Measurements from ENCODE around the gene MITF.
"Not testable (repeated sequence)": the region's sequence is repeated elsewhere in the genome, so short reads cannot be mapped to it uniquely, and the experiment has no call there.

DNA sequence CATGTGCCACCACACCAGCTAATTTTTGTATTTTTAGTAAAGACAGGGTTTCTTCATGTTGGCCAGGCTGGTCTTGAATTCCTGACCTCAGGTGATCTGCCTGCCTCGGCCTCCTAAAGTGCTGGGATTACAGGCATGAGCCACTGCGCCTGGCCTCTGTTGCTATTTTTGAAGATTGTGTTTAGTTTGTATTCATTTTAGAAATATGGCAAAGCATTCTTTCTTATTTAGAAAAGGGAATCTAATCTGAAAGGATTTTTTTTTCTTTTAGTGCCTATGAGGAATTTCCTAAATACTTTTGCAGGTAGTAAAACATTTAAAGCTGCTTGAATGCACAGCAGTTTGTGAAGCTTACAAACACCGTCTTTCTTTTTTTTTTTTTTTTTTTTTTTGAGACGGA lies 56.9 kb downstream of the MITF start:
- not testable (repeated sequence) for TF ChIP-seq YY1 (IDR thresholded peaks at IDR 0.05); HNF4A (conservative IDR thresholded peaks at IDR 0.05); RXRA (IDR thresholded peaks at IDR 0.05); SP1 (IDR thresholded peaks at IDR 0.05); GABPA (IDR thresholded peaks at IDR 0.05 in 1 of 2, conservative IDR thresholded peaks at IDR 0.05 in 1 of 2); TAF1 (conservative IDR thresholded peaks at IDR 0.05); FOXA1 (IDR thresholded peaks at IDR 0.05); RAD21 (IDR thresholded peaks at IDR 0.05)
- TF ChIP-seq, protein P1, sequence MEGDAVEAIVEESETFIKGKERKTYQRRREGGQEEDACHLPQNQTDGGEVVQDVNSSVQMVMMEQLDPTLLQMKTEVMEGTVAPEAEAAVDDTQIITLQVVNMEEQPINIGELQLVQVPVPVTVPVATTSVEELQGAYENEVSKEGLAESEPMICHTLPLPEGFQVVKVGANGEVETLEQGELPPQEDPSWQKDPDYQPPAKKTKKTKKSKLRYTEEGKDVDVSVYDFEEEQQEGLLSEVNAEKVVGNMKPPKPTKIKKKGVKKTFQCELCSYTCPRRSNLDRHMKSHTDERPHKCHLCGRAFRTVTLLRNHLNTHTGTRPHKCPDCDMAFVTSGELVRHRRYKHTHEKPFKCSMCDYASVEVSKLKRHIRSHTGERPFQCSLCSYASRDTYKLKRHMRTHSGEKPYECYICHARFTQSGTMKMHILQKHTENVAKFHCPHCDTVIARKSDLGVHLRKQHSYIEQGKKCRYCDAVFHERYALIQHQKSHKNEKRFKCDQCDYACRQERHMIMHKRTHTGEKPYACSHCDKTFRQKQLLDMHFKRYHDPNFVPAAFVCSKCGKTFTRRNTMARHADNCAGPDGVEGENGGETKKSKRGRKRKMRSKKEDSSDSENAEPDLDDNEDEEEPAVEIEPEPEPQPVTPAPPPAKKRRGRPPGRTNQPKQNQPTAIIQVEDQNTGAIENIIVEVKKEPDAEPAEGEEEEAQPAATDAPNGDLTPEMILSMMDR (IDR thresholded peaks at IDR 0.05; ENCODE audit: low read depth, low read length, missing input control) = not testable (repeated sequence)
- TF ChIP-seq, protein P2, sequence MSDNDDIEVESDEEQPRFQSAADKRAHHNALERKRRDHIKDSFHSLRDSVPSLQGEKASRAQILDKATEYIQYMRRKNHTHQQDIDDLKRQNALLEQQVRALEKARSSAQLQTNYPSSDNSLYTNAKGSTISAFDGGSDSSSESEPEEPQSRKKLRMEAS (IDR thresholded peaks at IDR 0.05) = not testable (repeated sequence)
